MG63 (cell line): Measurements from ENCODE around the gene GRAMD2A. TPM values are rescaled to one million over a fixed set of nuclear protein-coding genes. Genes with fewer than 3 reads are reported as not detected.

Experiments used
- DNase-seq: peaks from one replicate; pipeline ENCODE4 v3.0.0-alpha.2; 2020
- H3K27me3 ChIP-seq: fragments of 250-450 bp; sonication (Bioruptor Pico); 2 replicates; pipeline ENCODE4 v1.5.1; 2020; ENCODE audit warnings: mild to moderate bottlenecking, moderate library complexity
- H3K36me3 ChIP-seq: fragments of 250-450 bp; sonication (Bioruptor Pico); 2 replicates; pipeline ENCODE4 v1.5.1; 2020; ENCODE audit warnings: mild to moderate bottlenecking, moderate library complexity
- H3K4me3 ChIP-seq: fragments of 250-450 bp; sonication (Bioruptor Pico); 2 replicates; pipeline ENCODE4 v1.5.1; 2020; ENCODE audit warnings: mild to moderate bottlenecking, moderate library complexity
- H3K9me3 ChIP-seq: fragments of 250-450 bp; sonication (Bioruptor Pico); 2 replicates; pipeline ENCODE4 v1.5.1; 2020; ENCODE audit warnings: mild to moderate bottlenecking, moderate library complexity
- total RNA-seq: library from RNA; depleted of rRNA; stranded (reverse); fragments of >200 nt; shearing (Covaris generic); gene quantifications from 2 replicates; pipeline ENCODE4 v1.2.3, GENCODE V29; 2014; ENCODE audit warnings: low replicate concordance

GRAMD2A gene
- total RNA-seq, 1 experiment from 2014 or later = not detected

DNA sequence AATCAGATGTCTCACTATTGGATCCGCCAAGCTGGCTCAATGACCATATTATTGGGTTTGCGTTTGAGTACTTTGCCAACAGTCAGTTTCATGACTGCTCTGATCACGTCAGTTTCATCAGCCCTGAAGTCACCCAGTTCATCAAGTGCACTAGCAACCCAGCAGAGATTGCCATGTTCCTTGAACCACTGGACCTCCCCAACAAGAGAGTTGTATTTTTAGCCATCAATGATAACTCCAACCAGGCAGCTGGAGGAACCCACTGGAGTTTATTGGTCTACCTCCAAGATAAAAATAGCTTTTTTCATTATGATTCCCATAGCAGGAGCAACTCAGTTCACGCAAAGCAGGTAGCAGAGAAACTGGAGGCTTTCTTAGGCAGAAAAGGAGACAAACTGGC lies 57.9 kb downstream of the GRAMD2A start:
- Histone ChIP-seq H3K9me3 (no peaks in the 10 kb centered on the region), H3K4me3 (no peak overlapping the region), H3K27me3 (no peaks in the 10 kb centered on the region), H3K36me3 (no peaks in the 10 kb centered on the region)
- DNase-seq = no peak

DNA sequence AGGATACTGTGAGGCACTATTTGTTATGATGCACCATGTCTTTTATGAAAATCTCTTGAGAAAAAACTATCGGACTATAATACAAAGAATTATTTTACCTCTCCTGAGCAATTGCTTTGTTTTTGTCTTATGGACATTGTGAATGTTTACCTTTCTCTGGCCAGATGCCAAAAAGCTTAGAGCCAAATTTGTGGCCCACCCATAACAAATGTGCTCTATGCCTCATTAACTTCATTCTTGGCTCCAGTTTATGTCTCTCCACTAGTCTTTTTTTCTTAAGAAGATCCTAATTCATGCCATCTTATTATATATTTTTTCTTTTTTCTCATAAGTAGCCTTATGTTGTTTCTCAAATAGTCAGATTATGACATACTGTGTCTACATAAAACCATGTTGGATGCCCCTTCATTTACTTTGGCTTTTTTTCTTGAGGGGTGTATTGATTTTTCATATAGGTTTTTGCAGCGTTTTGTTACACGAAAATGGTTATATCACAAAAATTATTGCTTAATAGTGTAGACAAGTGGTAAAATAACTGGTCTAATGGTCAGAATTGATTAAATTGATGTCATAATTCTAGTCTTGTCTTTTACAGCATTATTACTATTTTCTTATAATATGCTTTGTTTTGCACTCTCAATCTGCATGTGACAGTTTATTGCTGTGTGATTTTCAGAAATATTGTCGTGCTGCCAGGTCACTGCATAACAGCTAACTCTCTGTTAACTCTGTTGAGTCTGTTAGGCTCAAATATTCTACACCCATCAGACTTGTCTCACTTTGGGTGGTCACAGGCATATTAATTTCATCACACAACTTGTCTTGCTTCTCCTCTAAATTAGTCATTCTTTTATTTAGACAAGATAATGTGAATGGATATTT lies 61.2 kb downstream of the GRAMD2A start:
- no peaks in the 10 kb centered on the region for H3K36me3 ChIP-seq
- H3K27me3 ChIP-seq = no peaks in the 10 kb centered on the region
- H3K4me3 ChIP-seq = no peak overlapping the region
- no peak for DNase-seq
- no peaks in the 10 kb centered on the region for H3K9me3 ChIP-seq

DNA sequence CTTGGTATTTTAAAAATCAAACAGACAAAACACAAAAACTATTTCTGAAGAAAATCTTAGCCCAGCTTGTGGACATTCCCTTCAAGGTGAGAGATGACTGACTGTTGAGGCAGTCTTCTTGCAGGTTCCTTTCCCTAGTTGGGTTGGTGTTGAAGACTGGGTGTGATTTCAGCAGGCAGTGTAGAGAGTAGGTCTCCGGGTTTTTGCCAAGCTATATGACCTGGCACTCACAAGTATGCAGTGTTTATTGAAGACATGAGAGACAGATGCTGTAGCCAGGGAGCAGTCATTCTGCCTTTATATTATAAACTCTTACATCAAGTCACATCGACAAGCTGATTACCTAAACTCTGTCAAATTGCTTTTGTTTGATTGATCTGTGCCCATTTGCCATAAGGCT lies 61.9 kb downstream of the GRAMD2A start:
- Histone ChIP-seq H3K36me3 (no peaks in the 10 kb centered on the region), H3K9me3 (no peaks in the 10 kb centered on the region), H3K27me3 (no peaks in the 10 kb centered on the region), H3K4me3 (no peak overlapping the region)
- DNase-seq = peak; percentile 42

DNA sequence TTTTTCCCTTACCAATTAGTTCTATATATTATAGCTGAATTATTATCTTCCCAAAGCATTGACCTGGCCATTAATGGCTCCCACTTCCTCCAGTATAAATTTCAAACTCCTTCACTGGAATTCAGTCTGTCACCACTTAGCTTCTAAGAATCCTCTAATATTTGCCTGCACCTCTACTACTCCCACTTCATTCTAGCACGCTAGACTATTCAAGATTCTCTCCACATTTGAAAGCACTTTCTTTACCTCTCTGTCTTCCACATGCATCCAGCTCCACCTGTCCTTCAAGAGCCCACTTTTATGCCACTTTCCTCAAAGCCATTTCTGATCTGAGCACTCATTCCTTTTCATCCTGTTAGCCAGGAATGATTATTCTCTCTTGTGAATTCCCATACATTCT lies 64.4 kb downstream of the GRAMD2A start:
- H3K27me3 ChIP-seq = no peaks in the 10 kb centered on the region
- H3K36me3 ChIP-seq = no peaks in the 10 kb centered on the region

DNA sequence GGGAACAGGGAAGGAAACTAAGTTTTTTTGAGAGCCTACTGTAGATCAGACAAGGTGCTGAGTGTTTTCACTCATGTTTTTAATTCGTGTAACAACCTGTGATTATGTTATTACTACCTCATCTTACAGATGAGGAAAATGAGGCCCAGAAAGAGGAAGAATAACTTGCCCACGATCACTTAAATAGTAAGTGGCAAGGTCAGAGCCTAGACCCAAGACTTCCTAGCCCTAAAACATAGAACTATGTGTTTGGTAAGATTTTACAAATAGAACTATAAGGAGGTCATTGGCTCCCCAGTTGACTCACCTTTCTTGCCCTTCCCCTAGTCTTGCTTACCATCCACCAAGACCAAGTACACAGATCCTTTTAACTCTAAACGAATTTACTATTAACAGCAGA lies 65.7 kb downstream of the GRAMD2A start:
- no peaks in the 10 kb centered on the region for H3K27me3 ChIP-seq
- H3K9me3 ChIP-seq = no peaks in the 10 kb centered on the region
- no peak overlapping the region for H3K4me3 ChIP-seq
- H3K36me3 ChIP-seq = no peaks in the 10 kb centered on the region
- no peak for DNase-seq

More for the DNA sequence above, 64.4 kb downstream of the GRAMD2A start:
- Histone ChIP-seq H3K9me3 (no peaks in the 10 kb centered on the region), H3K4me3 (no peak overlapping the region)
- no peak for DNase-seq

DNA sequence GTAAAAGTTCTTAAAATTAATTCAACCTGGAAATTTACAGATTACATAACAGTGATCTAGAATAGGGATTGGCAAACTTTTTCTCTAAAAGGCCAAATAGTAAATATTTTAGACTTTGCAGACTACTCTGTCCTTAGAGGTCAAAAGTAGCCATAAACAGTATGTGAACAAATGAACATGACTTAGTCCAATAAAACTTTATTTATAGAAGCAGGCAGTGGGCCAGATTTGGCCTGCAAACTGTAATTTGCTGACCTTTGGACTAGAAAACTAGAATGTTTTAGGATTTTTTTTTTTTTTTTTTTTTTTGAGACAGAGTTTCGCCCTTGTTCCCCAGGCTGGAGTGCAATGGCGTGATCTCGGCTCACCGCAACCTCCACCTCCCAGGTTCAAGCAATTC lies 67.3 kb downstream of the GRAMD2A start:
- Histone ChIP-seq H3K4me3 (no peak overlapping the region), H3K36me3 (no peaks in the 10 kb centered on the region), H3K27me3 (no peaks in the 10 kb centered on the region), H3K9me3 (no peaks in the 10 kb centered on the region)
- no peak for DNase-seq

DNA sequence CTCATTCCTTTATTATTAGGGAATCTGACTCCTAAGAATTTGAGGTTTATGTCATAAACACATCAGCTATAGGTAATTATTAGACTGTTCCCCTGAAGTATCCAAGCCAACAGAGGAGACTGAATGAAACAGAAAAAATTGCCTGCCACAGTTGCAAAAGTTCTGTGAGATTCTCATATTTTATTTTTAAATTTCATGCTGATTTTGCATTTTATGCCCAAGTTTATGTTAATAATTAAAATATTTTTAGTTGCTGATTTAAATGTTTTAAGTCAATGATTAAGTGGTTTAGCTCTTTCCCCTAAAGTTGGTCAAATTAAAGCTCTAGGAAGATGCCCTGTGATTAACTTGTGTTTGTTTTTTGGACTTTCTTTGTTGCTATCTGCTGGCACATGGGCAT lies 69.2 kb downstream of the GRAMD2A start:
- no peak overlapping the region for H3K4me3 ChIP-seq
- no peak for DNase-seq

DNA sequence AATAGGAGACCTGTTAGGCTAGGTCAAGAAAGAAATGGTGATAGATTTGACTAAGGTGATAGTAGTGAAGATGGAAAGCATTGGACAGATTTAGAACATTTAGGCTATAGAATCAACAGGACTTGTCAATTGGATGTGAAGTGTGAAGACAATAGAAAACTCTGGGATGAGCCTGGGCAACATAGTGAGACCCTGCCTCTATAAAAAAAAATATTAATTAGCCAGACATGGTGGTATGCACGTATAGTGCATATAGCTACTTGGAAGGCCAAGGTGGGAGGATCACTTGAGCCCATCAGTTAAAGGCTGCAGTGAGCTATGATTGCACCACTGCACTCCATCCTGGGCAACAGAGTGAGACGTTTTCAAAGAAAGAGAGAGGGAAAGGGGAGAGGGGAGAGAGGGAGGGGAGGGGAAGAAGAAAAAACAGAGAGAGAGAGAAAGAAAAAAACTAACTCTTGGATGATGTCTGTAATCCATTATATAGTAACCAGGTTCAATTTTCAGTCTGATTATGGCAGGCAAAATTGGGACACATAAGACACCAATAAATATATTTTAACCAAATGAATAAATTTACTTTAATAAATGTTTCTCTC lies 69.8 kb downstream of the GRAMD2A start:
- Histone ChIP-seq H3K4me3 (no peak overlapping the region), H3K36me3 (no peaks in the 10 kb centered on the region), H3K27me3 (no peaks in the 10 kb centered on the region), H3K9me3 (no peaks in the 10 kb centered on the region)
- DNase-seq = no peak

More for the DNA sequence above, 69.2 kb downstream of the GRAMD2A start:
- H3K36me3 ChIP-seq = no peaks in the 10 kb centered on the region
- no peaks in the 10 kb centered on the region for H3K27me3 ChIP-seq
- no peaks in the 10 kb centered on the region for H3K9me3 ChIP-seq

DNA sequence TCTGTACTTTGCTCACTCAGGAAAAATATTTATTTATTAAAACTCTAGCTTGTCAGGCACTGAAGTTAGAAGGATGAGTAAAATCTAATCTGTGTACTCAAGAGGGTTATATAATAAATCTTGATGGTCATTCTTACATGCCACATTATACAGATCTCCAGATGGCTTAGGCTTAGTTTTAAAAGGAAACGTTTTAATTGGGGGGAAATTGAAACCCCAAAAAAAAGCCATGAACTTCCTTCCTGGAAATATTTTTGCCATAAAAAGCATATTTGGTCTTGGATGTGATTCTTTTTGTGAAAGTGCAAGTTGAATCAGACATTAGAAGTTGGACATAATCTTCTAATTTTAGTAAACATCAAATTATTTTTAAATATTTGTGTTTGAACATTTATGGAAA lies 73.4 kb downstream of the GRAMD2A start:
- DNase-seq = no peak
- Histone ChIP-seq H3K9me3 (no peaks in the 10 kb centered on the region), H3K4me3 (no peak overlapping the region)

DNA sequence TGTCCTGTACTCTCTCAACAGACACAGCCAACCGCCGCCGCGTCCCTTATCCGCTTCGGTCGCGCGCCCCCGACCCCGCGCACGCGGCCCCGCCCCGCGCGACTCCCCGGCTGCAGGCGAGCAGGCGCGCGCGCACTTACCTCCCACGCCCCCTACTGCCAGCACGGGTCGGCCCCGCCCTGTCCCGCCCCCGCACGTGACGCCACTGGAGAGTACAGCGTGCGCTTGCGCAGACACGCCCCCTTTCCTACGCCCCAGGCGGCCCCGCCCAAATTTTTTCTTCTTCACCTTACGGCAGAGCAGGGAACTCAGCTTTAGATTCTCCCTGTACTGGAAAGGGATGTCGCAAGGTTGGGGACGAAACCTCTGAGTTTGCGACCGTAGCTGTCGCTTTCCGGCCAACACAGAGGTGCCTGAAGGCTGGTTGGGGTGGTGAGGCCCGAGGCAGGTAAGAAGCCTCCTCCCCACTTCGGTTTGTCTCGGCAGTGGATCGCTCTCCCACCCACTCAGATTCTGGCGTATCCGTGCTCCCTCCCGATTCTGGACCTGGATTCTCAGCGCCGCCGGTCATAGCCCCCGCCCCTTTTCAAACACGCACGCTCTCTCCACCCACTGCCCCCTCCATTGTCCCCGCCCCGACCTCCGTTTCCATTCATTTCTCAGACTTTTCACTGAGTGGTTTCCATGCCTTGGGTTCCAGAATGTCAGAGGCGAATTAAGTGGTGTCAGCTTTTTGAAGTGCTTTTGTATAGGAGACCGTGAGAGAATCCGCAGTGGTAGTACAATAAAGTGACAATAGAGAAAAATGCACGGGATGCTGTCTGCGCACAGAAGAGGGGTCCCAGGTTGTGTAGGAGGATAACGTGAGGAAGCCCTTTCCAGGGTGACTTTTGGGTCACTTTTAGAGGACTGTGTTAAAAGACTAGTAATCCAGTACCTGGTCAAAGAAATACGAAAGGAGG lies 79.3 kb downstream of the GRAMD2A start, which contains the start of the genes MYO9A and SENP8:
TSS of gene MYO9A (minus strand) at position 134 of the 962 bp plus-strand sequence. CDS start 71,587 bp downstream, outside the sequence.
TSS of gene SENP8 (plus strand) at position 387 of the 962 bp plus-strand sequence. CDS start 21,221 bp downstream, outside the sequence.
- peak within 1 kb of the TSS; percentile 79 for H3K4me3 ChIP-seq

More for the DNA sequence above, 73.4 kb downstream of the GRAMD2A start:
- no peaks in the 10 kb centered on the region for H3K27me3 ChIP-seq
- H3K36me3 ChIP-seq = no peaks in the 10 kb centered on the region

DNA sequence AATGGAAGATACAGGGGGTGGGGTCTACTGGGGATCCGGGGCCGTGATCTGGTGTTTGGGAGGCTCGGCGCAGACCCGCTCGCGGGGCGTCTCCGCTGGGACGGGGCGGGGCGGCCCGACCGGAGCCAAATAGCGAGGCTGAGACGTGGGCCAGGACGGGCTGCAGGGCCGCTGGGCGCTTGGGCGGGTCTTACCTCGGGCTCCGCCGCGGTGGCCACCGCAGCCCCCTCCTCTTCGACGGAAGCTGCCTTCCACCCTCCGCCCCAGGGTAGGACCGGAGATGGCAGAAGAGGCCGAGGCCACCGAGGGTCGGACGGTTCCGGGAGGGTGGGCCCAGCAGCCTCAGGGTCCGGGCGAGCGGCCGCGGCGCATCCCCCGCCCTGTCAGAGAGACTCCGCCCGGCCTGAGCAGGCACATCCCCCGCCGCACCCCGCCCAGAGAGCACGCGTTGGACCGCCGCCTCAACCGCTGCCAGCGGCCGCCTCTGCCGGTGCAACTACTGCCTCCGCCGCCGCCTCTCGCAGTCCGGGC lies 80.0 kb downstream of the GRAMD2A start:
- Histone ChIP-seq H3K36me3 (no peaks in the 10 kb centered on the region), H3K27me3 (no peaks in the 10 kb centered on the region), H3K4me3 (peak overlapping the region; percentile 79), H3K9me3 (no peaks in the 10 kb centered on the region)
- DNase-seq = peak; percentile 88

More for the DNA sequence above, 79.3 kb downstream of the GRAMD2A start, which contains the start of the genes MYO9A and SENP8:
- Histone ChIP-seq H3K27me3 (no peaks in the 10 kb centered on the region), H3K9me3 (no peaks in the 10 kb centered on the region), H3K36me3 (no peaks in the 10 kb centered on the region)
- peak; percentile 96 for DNase-seq

DNA sequence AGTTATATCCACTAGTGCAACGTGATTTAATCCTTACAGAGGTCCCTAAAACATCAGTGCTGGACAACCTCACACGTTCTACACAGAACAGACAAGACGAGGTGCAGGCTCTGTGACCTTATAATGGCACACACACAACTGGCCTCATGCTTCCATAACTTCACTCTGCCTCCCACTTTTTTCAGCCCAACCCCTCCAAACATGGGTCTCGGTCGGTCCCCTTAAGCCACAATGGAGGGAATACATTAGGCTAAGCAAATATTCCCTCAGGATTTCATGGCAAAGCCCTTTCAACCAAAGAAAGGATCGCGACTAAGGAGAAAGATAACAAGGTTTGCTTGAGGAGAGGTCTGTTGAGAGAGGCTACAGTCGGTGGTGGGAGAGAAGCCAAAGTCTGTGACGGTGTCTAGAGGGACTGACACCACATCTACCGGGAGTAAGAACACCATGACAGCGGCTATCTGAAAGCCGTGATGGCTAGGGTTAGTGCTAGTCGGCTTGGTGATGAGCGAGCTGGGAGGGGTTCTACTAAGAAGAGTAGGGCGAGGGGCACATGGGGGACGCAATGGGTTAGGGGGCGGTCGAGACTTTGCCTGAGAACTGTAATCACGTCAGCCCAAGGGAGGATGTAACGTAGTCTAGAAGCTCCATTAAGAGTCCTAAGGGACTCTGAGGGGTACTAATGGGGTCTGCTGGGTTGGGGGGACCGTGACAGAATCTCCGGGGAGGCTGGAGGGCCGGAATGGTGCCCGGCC lies 80.7 kb downstream of the GRAMD2A start:
- Histone ChIP-seq H3K4me3 (peak overlapping the region; percentile 79), H3K9me3 (no peaks in the 10 kb centered on the region), H3K36me3 (no peaks in the 10 kb centered on the region), H3K27me3 (no peaks in the 10 kb centered on the region)
- peak; percentile 18 for DNase-seq

DNA sequence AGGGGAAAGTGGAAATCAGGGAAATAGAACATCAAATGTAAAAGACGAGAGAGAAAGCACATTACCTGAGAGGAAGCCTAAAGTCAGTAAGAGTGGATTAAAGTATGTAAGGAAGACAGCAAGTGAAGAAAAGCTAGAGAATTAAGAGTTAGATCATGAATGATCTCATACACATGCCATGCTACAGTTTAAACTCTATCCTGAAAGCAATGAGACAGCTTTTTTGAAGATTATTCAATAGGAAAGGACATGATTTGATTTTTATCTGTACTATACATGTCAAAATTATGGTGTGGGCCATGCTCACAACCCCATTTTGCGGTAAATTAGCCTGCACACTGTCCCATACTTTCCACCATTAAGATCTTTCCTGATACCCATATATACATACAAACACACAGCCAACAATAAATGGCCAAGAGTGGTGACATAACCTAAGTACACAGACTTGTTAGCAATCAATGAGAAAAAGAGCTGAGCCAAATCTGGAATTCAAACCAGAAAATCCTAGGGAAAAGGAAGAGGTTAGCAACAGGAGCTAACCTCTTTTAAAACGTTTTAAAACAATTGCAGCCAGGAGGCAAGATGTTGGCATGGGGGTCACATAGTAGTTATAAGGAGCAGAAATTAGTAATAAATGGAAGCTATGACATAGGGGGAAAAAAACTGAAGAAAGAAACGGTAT lies 84.1 kb downstream of the GRAMD2A start:
- H3K4me3 ChIP-seq = no peak overlapping the region
- H3K9me3 ChIP-seq = no peaks in the 10 kb centered on the region
- H3K36me3 ChIP-seq = no peaks in the 10 kb centered on the region
- no peak for DNase-seq
- H3K27me3 ChIP-seq = no peaks in the 10 kb centered on the region

DNA sequence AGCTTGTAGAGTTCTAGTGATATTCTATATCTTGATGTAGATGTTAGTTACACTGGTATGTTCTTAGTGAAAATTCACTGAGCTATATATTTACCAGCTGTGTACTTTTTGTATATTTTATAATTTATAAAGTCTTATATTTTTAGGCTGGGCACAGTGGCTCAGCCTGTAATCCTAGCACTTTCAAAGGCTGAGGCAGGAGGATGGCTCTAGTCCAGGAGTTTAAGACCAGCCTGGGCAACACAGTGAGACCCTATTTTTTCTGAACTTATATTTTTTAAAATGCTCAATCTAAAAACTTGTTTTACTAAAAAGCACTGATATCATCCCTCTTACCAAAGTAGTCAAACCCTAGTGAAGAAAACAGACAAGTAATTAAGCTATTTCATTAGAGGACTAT lies 84.8 kb downstream of the GRAMD2A start:
- Histone ChIP-seq H3K36me3 (no peaks in the 10 kb centered on the region), H3K9me3 (no peaks in the 10 kb centered on the region), H3K27me3 (no peaks in the 10 kb centered on the region), H3K4me3 (no peak overlapping the region)
- DNase-seq = no peak

DNA sequence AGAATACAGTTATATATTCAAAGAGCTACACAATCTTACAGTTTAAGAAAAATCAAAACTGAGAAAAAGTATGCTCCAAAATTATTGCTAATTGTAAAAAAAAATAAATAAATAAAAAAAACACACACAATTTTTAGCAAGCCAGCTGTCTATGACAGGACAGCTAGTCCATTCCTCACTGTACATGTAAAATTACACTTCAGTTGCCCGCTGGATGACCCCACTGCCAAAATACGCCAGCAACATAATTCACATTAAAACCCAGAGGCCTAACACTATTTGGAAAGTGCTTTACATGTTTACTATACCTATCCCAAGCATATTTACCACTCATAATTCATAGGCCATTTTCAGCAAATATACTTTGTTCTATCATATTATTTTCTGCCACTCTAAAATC lies 85.5 kb downstream of the GRAMD2A start:
- H3K27me3 ChIP-seq = no peaks in the 10 kb centered on the region
- no peak overlapping the region for H3K4me3 ChIP-seq
- H3K36me3 ChIP-seq = no peaks in the 10 kb centered on the region
- no peak for DNase-seq
- H3K9me3 ChIP-seq = no peaks in the 10 kb centered on the region
